PC-3 (cell line): Measurements from ENCODE around the gene FOXP1. TPM values are rescaled to one million over a fixed set of nuclear protein-coding genes. Genes with fewer than 3 reads are reported as not detected.
"Not testable (repeated sequence)": the region's sequence is repeated elsewhere in the genome, so short reads cannot be mapped to it uniquely, and the experiment has no call there.

ENCODE experiments used
- ATAC-seq: fragments of 200-7000 bp; cut with Tn5 transposase; 2 replicates; pipeline ENCODE4 v1.9.1; 2020; ENCODE audit warnings: mild to moderate bottlenecking, moderate library complexity
- BruUV-seq: library from RNA; stranded (reverse); fragments of 400-500 nt; replicated peaks from 2 replicates; lab custom pipeline; 2021; lab: Mats Ljungman, UMichigan
- CTCF ChIA-PET: fragments of 300-600 bp; sonication (Branson Sonifier 250); formaldehyde crosslinking; loops from one replicate; lab custom pipeline; 2022; ENCODE audit warnings: antibody characterized with exemption; lab: Charles Lee
- POLR2A ChIA-PET: fragments of 300-600 bp; sonication (Branson Sonifier 250); formaldehyde crosslinking; loops from one replicate; lab custom pipeline; 2022; ENCODE audit warnings: antibody characterized with exemption; ENCODE audit not compliant: unreplicated experiment; lab: Charles Lee
- DNase-seq: peaks from one replicate; pipeline ENCODE4 v3.0.0-alpha.2; 2015
- H2AFZ ChIP-seq: fragments of 300-600 bp; sonication (generic); 2 replicates; pipeline ENCODE4 v1.6.0; 2016; ENCODE audit warnings: antibody characterized with exemption, low read length
- H3F3A ChIP-seq: fragments of 300-600 bp; sonication (generic); one replicate; pipeline ENCODE4 v1.6.0; 2017; ENCODE audit warnings: antibody characterized with exemption, low read length, control low read depth, mild to moderate bottlenecking; ENCODE audit not compliant: unreplicated experiment
- H3K27ac ChIP-seq: fragments of 300-600 bp; sonication (generic); 2 replicates; pipeline ENCODE4 v1.5.1; 2016; ENCODE audit warnings: mild to moderate bottlenecking, low read length
- H3K27me3 ChIP-seq: fragments of 300-600 bp; sonication (generic); 2 replicates; pipeline ENCODE4 v1.6.1; 2016; ENCODE audit warnings: low read length, mixed read lengths
- H3K36me3 ChIP-seq: fragments of 300-600 bp; sonication (generic); 2 replicates; pipeline ENCODE4 v1.6.1; 2016; ENCODE audit warnings: low read depth, mixed run types, low read length, mixed read lengths
- H3K4me1 ChIP-seq: fragments of 300-600 bp; sonication (generic); 2 replicates; pipeline ENCODE4 v1.5.1; 2016; ENCODE audit warnings: low read length; ENCODE audit not compliant: insufficient read depth
- H3K4me2 ChIP-seq: fragments of 300-600 bp; sonication (generic); 2 replicates; pipeline ENCODE4 v1.6.0; 2016; ENCODE audit warnings: low read length
- H3K4me3 ChIP-seq: fragments of 300-600 bp; sonication (generic); 2 replicates; pipeline ENCODE4 v1.5.1; 2016; ENCODE audit warnings: mild to moderate bottlenecking, low read length, mixed read lengths
- H3K79me2 ChIP-seq: fragments of 300-600 bp; sonication (generic); 2 replicates; pipeline ENCODE4 v1.6.1; 2017; ENCODE audit warnings: low read length, mixed read lengths
- H3K9ac ChIP-seq: fragments of 300-600 bp; sonication (generic); 2 replicates; pipeline ENCODE4 v1.6.0; 2016; ENCODE audit warnings: mild to moderate bottlenecking, low read length
- H3K9me2 ChIP-seq: fragments of 300-600 bp; sonication (generic); replicated peaks from 2 replicates; pipeline ENCODE4 v1.6.1; 2016; ENCODE audit warnings: mixed run types, low read length, mixed read lengths
- H3K9me3 ChIP-seq: fragments of 300-600 bp; sonication (generic); 2 replicates; pipeline ENCODE4 v1.6.1; 2016; ENCODE audit warnings: low read length, mixed read lengths
- H4K20me1 ChIP-seq: fragments of 300-600 bp; sonication (generic); 2 replicates; pipeline ENCODE4 v1.6.1; 2016; ENCODE audit warnings: low read length, mixed read lengths
- EZH2 ChIP-seq: fragments of 300-600 bp; sonication (generic); IDR thresholded peaks from one replicate; pipeline ENCODE4 v1.6.1; 2017; ENCODE audit warnings: antibody characterized with exemption, mild to moderate bottlenecking, low read length; ENCODE audit not compliant: unreplicated experiment
- EZH2phosphoT487 ChIP-seq: fragments of 300-600 bp; sonication (generic); IDR thresholded peaks from 2 replicates; pipeline ENCODE4 v1.6.1; 2018; ENCODE audit warnings: mild to moderate bottlenecking, antibody characterized with exemption, low read length, borderline replicate concordance
- intact Hi-C: fragments of 100-400 bp; cut with micrococcal nuclease; formaldehyde crosslinking; loops from 2 replicates; pipeline ENCODE4 v1.9.0; 2023
- total RNA-seq: library from RNA; depleted of rRNA; stranded (reverse); fragments of >200 nt; gene quantifications from 2 replicates; pipeline ENCODE4 v1.2.3, GENCODE V29; 2014
- TF ChIP-seq, protein P1 (sequence below): fragments of 300-600 bp; sonication (generic); conservative IDR thresholded peaks from 2 replicates; pipeline ENCODE4 v1.5.1; 2017; ENCODE audit warnings: antibody characterized with exemption, low read depth, mild to moderate bottlenecking, low read length

Gene FOXP1
- total RNA-seq, 1 experiment from 2014 or later = 35.3 TPM

DNA sequence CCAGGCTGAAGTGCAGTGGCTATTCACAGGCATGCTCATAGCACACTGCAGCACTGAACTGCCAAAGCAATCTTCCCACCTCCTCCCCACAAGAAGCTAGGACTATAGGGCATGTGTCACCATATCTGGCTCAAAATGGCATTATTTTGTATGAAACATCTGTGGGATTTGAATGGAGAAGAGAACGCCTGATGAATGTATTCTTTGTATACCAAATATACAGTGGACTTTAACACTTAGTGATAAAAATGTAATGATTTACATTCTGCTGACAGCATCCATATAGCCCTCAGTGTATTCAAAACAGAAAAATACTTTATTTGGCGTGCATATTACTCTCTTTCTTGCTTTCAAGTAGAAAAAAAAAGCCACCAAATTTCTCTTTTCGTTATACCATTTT lies 257.8 kb downstream of the FOXP1 start:
- no peak for ATAC-seq
- H3K4me3 ChIP-seq = no peak overlapping the region
- DNase-seq = no peak
- H3K9me2 ChIP-seq = no peaks in the 10 kb centered on the region
- ChIA-PET POLR2A (interaction anchor here (0.5 kb wide), 1 partner anchor 9 kb away, joined by 3 read pairs; no protein-coding TSS in a partner anchor), CTCF (no interaction called here)
- H3K9me3 ChIP-seq = no peaks in the 10 kb centered on the region
- intact Hi-C loops = no loop called here
- no peaks in the 10 kb centered on the region for H3K36me3 ChIP-seq
- H3F3A ChIP-seq = no peaks in the 10 kb centered on the region
- no peaks in the 10 kb centered on the region for H3K27me3 ChIP-seq
- no peak overlapping the region for H3K4me2 ChIP-seq
- TF ChIP-seq EZH2phosphoT487 (no peak), EZH2 (no peak)
- TF ChIP-seq, protein P1, sequence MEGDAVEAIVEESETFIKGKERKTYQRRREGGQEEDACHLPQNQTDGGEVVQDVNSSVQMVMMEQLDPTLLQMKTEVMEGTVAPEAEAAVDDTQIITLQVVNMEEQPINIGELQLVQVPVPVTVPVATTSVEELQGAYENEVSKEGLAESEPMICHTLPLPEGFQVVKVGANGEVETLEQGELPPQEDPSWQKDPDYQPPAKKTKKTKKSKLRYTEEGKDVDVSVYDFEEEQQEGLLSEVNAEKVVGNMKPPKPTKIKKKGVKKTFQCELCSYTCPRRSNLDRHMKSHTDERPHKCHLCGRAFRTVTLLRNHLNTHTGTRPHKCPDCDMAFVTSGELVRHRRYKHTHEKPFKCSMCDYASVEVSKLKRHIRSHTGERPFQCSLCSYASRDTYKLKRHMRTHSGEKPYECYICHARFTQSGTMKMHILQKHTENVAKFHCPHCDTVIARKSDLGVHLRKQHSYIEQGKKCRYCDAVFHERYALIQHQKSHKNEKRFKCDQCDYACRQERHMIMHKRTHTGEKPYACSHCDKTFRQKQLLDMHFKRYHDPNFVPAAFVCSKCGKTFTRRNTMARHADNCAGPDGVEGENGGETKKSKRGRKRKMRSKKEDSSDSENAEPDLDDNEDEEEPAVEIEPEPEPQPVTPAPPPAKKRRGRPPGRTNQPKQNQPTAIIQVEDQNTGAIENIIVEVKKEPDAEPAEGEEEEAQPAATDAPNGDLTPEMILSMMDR = no peak
- H3K4me1 ChIP-seq = no peaks in the 10 kb centered on the region
- BruUV-seq = no TSS peak
- no peak overlapping the region for H3K27ac ChIP-seq
- H2AFZ ChIP-seq = no peak overlapping the region
- H4K20me1 ChIP-seq = no peaks in the 10 kb centered on the region
- no peaks in the 10 kb centered on the region for H3K79me2 ChIP-seq
- no peak overlapping the region for H3K9ac ChIP-seq

DNA sequence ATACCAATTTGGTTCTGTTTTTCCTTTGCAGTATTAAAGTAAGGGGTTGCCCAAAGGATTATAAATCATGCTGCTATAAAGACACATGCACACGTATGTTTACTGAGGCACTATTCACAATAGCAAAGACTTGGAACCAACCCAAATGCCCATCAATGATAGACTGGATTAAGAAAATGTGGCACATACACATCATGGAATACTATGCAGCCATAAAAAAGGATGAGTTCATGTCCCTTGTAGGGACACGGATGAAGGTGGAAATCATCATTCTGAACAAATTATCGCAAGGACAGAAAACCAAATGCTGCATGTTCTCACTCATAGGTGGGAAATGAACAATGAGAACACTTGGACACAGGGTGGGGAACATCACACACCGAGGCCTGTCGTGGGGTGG lies 259.3 kb downstream of the FOXP1 start:
- H3K27ac ChIP-seq, H3K9ac ChIP-seq, H3K4me2 ChIP-seq, CTCF ChIA-PET, H3K9me2 ChIP-seq, H3K27me3 ChIP-seq, H4K20me1 ChIP-seq, H3K4me3 ChIP-seq, H3F3A ChIP-seq, intact Hi-C loops, POLR2A ChIA-PET, DNase-seq, H3K9me3 ChIP-seq, ATAC-seq, H3K79me2 ChIP-seq, H3K4me1 ChIP-seq, H2AFZ ChIP-seq, H3K36me3 ChIP-seq, BruUV-seq: not testable (repeated sequence)

DNA sequence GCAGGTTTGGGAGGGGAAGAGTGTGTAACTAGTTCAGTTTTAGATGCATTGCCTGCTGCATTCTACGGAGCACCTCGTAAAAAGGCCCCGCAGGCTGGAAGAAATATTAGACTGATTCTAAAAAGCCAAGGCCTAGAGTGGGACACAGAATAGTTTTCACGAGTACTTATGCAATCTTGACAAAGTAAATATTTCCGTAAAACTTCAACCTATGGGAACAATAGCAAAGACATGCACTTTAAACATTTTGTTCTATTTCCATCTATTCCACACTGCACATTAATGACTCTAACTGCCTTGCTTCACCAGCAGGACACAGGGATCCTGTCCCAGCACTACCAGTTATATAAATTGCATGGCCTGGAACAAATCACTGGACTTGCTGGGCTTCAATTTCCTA lies 260.0 kb downstream of the FOXP1 start:
- no peak for TF ChIP-seq EZH2phosphoT487
- TF ChIP-seq, protein P1 = no peak
- TF ChIP-seq EZH2 = no peak
- Histone ChIP-seq H3K27me3 (no peaks in the 10 kb centered on the region), H3F3A (no peaks in the 10 kb centered on the region), H3K4me1 (no peaks in the 10 kb centered on the region), H2AFZ (no peak overlapping the region), H3K9me3 (no peaks in the 10 kb centered on the region), H3K4me2 (no peak overlapping the region), H3K9ac (no peak overlapping the region), H3K9me2 (no peaks in the 10 kb centered on the region), H3K36me3 (no peaks in the 10 kb centered on the region), H3K4me3 (no peak overlapping the region), H3K27ac (no peak overlapping the region), H3K79me2 (no peaks in the 10 kb centered on the region), H4K20me1 (no peaks in the 10 kb centered on the region)
- DNase-seq (no peak), ATAC-seq (no peak)
- CTCF ChIA-PET = no interaction called here
- intact Hi-C loops = no loop called here
- BruUV-seq = no TSS peak
- POLR2A ChIA-PET = no interaction called here
